Erythroblast (primary cell): ENCODE data around the gene FERMT3.
A peak's percentile ranks its signal among the peaks of the same experiment; 100 is the strongest.

ENCODE experiments used
- GATA1 ChIP-seq: IDR thresholded peaks from 2 replicates; pipeline ENCODE4 v1.6.1; 2011; ENCODE audit warnings: low read depth, mild to moderate bottlenecking, control low read depth, low read length, moderate library complexity
- POLR2A ChIP-seq: IDR thresholded peaks from 2 replicates; pipeline ENCODE4 v1.6.1; 2011; ENCODE audit warnings: mild to moderate bottlenecking, low read length

GRCh38 chr11:64207256-64208085 is 950 bp downstream of the FERMT3 start:
- TF ChIP-seq POLR2A, result peak; percentile 80
- TF ChIP-seq GATA1, result no peak
